Vagina (tissue), 2 donors: ENCODE data around the gene B4GALT4.

Source experiments
- CTCF ChIP-seq, 3 experiments: fragments of 450-650 bp in 2 of 3; fragments of 200-600 bp in 1 of 3; sonication (generic) in 1 of 3; IDR thresholded peaks; one replicate each; pipeline ENCODE4 v1.5.1; 2017 to 2019; ENCODE audit warnings: antibody characterized with exemption in 3 of 3, mild to moderate bottlenecking in 2 of 3, moderate library complexity in 2 of 3
- POLR2AphosphoS5 ChIP-seq, 2 donors: sonication (generic); formaldehyde crosslinking; IDR thresholded peaks; one replicate each; pipeline ENCODE4 v1.9.0; 2017; ENCODE audit warnings: antibody characterized with exemption in 2 of 2, mild to moderate bottlenecking in 2 of 2, low read depth in 1 of 2; ENCODE audit not compliant: insufficient read depth in 1 of 2

- TF ChIP-seq CTCF (IDR thresholded peaks at IDR 0.05) (no peak), POLR2AphosphoS5 (IDR thresholded peaks at IDR 0.05; ENCODE audit: insufficient read depth in 1 of 2, low read depth in 1 of 2) (no peak)
Observed at GRCh38 chr3:119211193-119211592, 29.5 kb downstream of the B4GALT4 start.
